ENCODE results near the gene UGCG. TPM values are rescaled to one million over a fixed set of nuclear protein-coding genes. Genes with fewer than 3 reads are reported as not detected.

The UGCG gene
- total and polyA plus RNA-seq, 9 of the 15 experiments (the other 6 are each of a cell fraction or from before 2014, with no cell fraction given) = 20.0 to 40.3 (median 29.2) TPM

DNA sequence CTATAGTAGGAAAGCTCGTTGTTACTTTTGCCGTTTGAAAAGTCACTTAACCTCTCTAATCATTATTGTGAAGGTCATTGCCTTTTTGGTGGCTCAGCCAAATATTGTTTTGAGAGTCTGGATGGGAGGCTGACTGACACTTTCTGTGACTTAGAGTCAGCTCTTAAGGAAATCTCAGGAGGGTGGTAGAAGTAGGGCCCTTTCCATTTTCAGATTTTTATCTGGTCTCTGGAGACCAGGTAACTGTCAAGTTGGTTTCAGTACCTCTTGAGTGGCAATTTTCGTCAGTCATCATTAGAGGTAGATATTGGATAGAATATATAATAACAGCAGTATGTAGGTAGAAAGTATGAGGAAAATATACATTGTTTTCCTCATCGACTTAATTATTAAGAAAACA lies 23.3 kb downstream of the UGCG start:
- ATAC-seq = no peak
- no TSS peak for BruUV-seq (replicated peaks)
- intact Hi-C loops (cut with micrococcal nuclease) = no loop called here
- peaks cover 54% of the 10 kb centered on the region for H3K36me3 ChIP-seq (ENCODE audit: control insufficient read depth, insufficient read depth, low read length)
- H2AFZ ChIP-seq (ENCODE audit: low read depth, low read length) = no peak overlapping the region
- CTCF ChIA-PET (ENCODE audit: low intra/inter-chr PET ratio) = no interaction called here
- no peaks in the 10 kb centered on the region for H3K9me3 ChIP-seq (replicated peaks; ENCODE audit: control insufficient read depth, insufficient read depth, low read depth, low read length)
- H3K9ac ChIP-seq (ENCODE audit: insufficient read depth in 1 of 2, low read depth in 2 of 2, low read length in 2 of 2) = no peak overlapping the region
- no peak overlapping the region for H3K4me3 ChIP-seq
- WGBS (ENCODE audit: insufficient coverage, low coverage, missing lambda C conversion rate) = 82% methylated on average over 4 of the region's 4 CpGs
- H3K79me2 ChIP-seq (ENCODE audit: control insufficient read depth, insufficient read depth, low read length) = peaks cover 75% of the 10 kb centered on the region
- H4K20me1 ChIP-seq (replicated peaks; ENCODE audit: control insufficient read depth, insufficient read depth, low read length) = peaks cover 6% of the 10 kb centered on the region; the same call in 1 of the 2 replicates
- POLR2A ChIA-PET = interaction anchor here (1.1 kb wide), 3 partner anchors 8 to 19 kb away, joined by 4 to 5 read pairs (median 5); no protein-coding TSS in a partner anchor
- no peaks in the 10 kb centered on the region for H3K9me1 ChIP-seq (ENCODE audit: control insufficient read depth, insufficient read depth, low read length)
- H3K27me3 ChIP-seq (ENCODE audit: control insufficient read depth in 2 of 2, insufficient read depth in 2 of 2, low read length in 2 of 2) = no peaks in the 10 kb centered on the region
- no peak overlapping the region for H3K27ac ChIP-seq (ENCODE audit: extremely low read depth, low read depth, low read length)
- DNase-seq (ENCODE audit: extremely low read depth in 1 of 4, low spot score in 3 of 4) = no peak
- no peak for FAIRE-seq
- no peak overlapping the region for H3K4me2 ChIP-seq (ENCODE audit: insufficient read depth, low read length)
- in situ Hi-C loops (cut with MboI) = no loop called here
- peaks cover 0 to 2% of the 10 kb centered on the region in 2 experiments; a peak in 1 of 5 replicates for H3K4me1 ChIP-seq (replicated peaks in 1 of 2; ENCODE audit: control insufficient read depth in 2 of 2, insufficient read depth in 2 of 2, low read length in 2 of 2)
- TF ChIP-seq ELF2 (CRISPR knock-in tag; IDR thresholded peaks at IDR 0.05) (no peak), MECOM (CRISPR knock-in tag; IDR thresholded peaks at IDR 0.05) (no peak), HCFC1 (IDR thresholded peaks at IDR 0.05; ENCODE audit: low read depth, low read length) (no peak), SETDB1 (IDR thresholded peaks at IDR 0.05; ENCODE audit: low read length) (no peak), PTRF (tag; IDR thresholded peaks at IDR 0.05) (no peak), ID3 (CRISPR knock-in tag; IDR thresholded peaks at IDR 0.05) (no peak), ID3 (tag; IDR thresholded peaks at IDR 0.05) (no peak), TBP (optimal IDR thresholded peaks at IDR 0.05; ENCODE audit: low read depth, low read length) (no peak), TAF7 (tag; IDR thresholded peaks at IDR 0.05) (no peak), TCFL5 (CRISPR knock-in tag; conservative IDR thresholded peaks at IDR 0.05) (no peak), SMARCB1 (IDR thresholded peaks at IDR 0.05; ENCODE audit: insufficient read length, low read depth) (no peak)
- TF ChIP-seq, protein P1, sequence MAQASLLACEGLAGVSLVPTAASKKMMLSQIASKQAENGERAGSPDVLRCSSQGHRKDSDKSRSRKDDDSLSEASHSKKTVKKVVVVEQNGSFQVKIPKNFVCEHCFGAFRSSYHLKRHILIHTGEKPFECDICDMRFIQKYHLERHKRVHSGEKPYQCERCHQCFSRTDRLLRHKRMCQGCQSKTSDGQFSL (CRISPR knock-in tag; IDR thresholded peaks at IDR 0.05) = no peak
- TF ChIP-seq, protein P1 (tag; IDR thresholded peaks at IDR 0.05) = no peak
- TF ChIP-seq, protein P2, sequence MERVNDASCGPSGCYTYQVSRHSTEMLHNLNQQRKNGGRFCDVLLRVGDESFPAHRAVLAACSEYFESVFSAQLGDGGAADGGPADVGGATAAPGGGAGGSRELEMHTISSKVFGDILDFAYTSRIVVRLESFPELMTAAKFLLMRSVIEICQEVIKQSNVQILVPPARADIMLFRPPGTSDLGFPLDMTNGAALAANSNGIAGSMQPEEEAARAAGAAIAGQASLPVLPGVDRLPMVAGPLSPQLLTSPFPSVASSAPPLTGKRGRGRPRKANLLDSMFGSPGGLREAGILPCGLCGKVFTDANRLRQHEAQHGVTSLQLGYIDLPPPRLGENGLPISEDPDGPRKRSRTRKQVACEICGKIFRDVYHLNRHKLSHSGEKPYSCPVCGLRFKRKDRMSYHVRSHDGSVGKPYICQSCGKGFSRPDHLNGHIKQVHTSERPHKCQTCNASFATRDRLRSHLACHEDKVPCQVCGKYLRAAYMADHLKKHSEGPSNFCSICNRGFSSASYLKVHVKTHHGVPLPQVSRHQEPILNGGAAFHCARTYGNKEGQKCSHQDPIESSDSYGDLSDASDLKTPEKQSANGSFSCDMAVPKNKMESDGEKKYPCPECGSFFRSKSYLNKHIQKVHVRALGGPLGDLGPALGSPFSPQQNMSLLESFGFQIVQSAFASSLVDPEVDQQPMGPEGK (CRISPR knock-in tag; IDR thresholded peaks at IDR 0.05; ENCODE audit: borderline replicate concordance) = no peak
- TF ChIP-seq, protein P3, sequence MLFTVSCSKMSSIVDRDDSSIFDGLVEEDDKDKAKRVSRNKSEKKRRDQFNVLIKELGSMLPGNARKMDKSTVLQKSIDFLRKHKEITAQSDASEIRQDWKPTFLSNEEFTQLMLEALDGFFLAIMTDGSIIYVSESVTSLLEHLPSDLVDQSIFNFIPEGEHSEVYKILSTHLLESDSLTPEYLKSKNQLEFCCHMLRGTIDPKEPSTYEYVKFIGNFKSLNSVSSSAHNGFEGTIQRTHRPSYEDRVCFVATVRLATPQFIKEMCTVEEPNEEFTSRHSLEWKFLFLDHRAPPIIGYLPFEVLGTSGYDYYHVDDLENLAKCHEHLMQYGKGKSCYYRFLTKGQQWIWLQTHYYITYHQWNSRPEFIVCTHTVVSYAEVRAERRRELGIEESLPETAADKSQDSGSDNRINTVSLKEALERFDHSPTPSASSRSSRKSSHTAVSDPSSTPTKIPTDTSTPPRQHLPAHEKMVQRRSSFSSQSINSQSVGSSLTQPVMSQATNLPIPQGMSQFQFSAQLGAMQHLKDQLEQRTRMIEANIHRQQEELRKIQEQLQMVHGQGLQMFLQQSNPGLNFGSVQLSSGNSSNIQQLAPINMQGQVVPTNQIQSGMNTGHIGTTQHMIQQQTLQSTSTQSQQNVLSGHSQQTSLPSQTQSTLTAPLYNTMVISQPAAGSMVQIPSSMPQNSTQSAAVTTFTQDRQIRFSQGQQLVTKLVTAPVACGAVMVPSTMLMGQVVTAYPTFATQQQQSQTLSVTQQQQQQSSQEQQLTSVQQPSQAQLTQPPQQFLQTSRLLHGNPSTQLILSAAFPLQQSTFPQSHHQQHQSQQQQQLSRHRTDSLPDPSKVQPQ (CRISPR knock-in tag; IDR thresholded peaks at IDR 0.05; ENCODE audit: borderline replicate concordance) = no peak
- TF ChIP-seq, protein P4, sequence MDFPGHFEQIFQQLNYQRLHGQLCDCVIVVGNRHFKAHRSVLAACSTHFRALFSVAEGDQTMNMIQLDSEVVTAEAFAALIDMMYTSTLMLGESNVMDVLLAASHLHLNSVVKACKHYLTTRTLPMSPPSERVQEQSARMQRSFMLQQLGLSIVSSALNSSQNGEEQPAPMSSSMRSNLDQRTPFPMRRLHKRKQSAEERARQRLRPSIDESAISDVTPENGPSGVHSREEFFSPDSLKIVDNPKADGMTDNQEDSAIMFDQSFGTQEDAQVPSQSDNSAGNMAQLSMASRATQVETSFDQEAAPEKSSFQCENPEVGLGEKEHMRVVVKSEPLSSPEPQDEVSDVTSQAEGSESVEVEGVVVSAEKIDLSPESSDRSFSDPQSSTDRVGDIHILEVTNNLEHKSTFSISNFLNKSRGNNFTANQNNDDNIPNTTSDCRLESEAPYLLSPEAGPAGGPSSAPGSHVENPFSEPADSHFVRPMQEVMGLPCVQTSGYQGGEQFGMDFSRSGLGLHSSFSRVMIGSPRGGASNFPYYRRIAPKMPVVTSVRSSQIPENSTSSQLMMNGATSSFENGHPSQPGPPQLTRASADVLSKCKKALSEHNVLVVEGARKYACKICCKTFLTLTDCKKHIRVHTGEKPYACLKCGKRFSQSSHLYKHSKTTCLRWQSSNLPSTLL (IDR thresholded peaks at IDR 0.05) = no peak
